ENCODE results near the gene KCNK1.

DNA sequence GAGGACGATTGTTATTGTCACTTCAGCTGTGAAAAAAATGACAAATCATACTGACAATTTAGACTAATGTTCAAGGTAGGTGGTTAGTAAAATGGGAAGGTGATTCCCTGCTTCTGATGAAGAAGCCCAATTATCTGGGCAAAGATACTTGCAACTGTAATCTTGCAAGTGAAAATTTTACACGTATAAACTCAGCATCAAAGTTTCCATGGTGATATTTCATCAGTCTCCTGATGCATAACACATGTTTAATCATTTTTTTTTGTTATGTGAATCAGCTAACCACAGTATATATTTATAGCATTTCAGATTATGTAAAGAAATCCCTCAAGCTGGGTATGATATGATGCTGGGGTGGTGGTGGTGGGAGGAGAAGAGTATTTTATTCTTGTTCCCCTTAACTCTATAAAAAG, 16.4 kb upstream of the KCNK1 start:
- TF ChIP-seq CTCF (IDR thresholded peaks at IDR 0.05; ENCODE audit: low read depth, low read length) = no peak
- no peak for TF ChIP-seq EZH2phosphoT487 (IDR thresholded peaks at IDR 0.05; ENCODE audit: low read depth)

Measured in OCI-LY3 (cell line).